ENCODE data around the gene PEPD. TPM values are rescaled to one million over a fixed set of nuclear protein-coding genes. Genes with fewer than 3 reads are reported as not detected.

The PEPD gene
- total RNA-seq, 2 donors from 2014 or later, result 52.2 to 67.9 TPM

- Mint-ChIP-seq H3K4me3 (no peak overlapping the region), H3K4me1 (peaks cover 19% of the 10 kb centered on the region), H3K9me3 (no peaks in the 10 kb centered on the region), H3K27me3 (ENCODE audit: insufficient read depth) (peaks cover 5% of the 10 kb centered on the region), H3K27ac (no peak overlapping the region), H3K36me3 (ENCODE audit: low read depth) (no peaks in the 10 kb centered on the region)
- peaks cover 9% of the 10 kb centered on the region for H3K4me1 ChIP-seq (ENCODE audit: control insufficient read depth, insufficient read depth, low read length)
- no peaks in the 10 kb centered on the region for H3K9me3 ChIP-seq (ENCODE audit: control insufficient read depth, low read length)
- 76% methylated on average over 2 of the region's 2 CpGs; no CpG with 5 or more reads in 1 of the 2 experiments for WGBS, 2 experiments (ENCODE audit: insufficient coverage in 1 of 2, insufficient read length in 1 of 2)
- H3K27me3 ChIP-seq (ENCODE audit: control insufficient read depth, insufficient read depth, low read length, poor library complexity, severe bottlenecking), result no peaks in the 10 kb centered on the region
- DNase-seq, result no peak
- H3K4me3 ChIP-seq (ENCODE audit: low read length), result no peak overlapping the region
- no peak overlapping the region for H3K9ac ChIP-seq (ENCODE audit: extremely low read depth, low read length, poor library complexity, severe bottlenecking)
- no peak overlapping the region for H3K27ac ChIP-seq (ENCODE audit: low read depth, low read length)
- TF ChIP-seq CTCF (conservative IDR thresholded peaks at IDR 0.05), result no peak
- no peaks in the 10 kb centered on the region for H3K36me3 ChIP-seq (ENCODE audit: control insufficient read depth, insufficient read depth, low read length)
Observed at GRCh38 chr19:33523167-33523566, 1.6 kb upstream of the PEPD start.

GRCh38 chr19:33522371-33522662 lies 726 bp upstream of the PEPD start:
- peaks cover 5% of the 10 kb centered on the region for H3K27me3 Mint-ChIP-seq (ENCODE audit: insufficient read depth)
- no peak for DNase-seq
- TF ChIP-seq CTCF (conservative IDR thresholded peaks at IDR 0.05), result no peak
- peak overlapping the region; percentile 63 for H3K4me3 Mint-ChIP-seq
- H3K36me3 ChIP-seq (ENCODE audit: control insufficient read depth, insufficient read depth, low read length), result no peaks in the 10 kb centered on the region
- H3K4me3 ChIP-seq (ENCODE audit: low read length), result peak overlapping the region; percentile 74
- peaks cover 19% of the 10 kb centered on the region for H3K4me1 Mint-ChIP-seq
- no peaks in the 10 kb centered on the region for H3K27me3 ChIP-seq (ENCODE audit: control insufficient read depth, insufficient read depth, low read length, poor library complexity, severe bottlenecking)
- no peak overlapping the region for H3K27ac ChIP-seq (ENCODE audit: low read depth, low read length)
- peak overlapping the region; percentile 22 for H3K9ac ChIP-seq (ENCODE audit: extremely low read depth, low read length, poor library complexity, severe bottlenecking)
- no peaks in the 10 kb centered on the region for H3K9me3 ChIP-seq (ENCODE audit: control insufficient read depth, low read length)
- 90 to 94% methylated on average over 5 of the region's 5 CpGs for WGBS, 2 experiments (ENCODE audit: insufficient coverage in 1 of 2, insufficient read length in 1 of 2)
- peaks cover 9% of the 10 kb centered on the region for H3K4me1 ChIP-seq (ENCODE audit: control insufficient read depth, insufficient read depth, low read length)
- no peaks in the 10 kb centered on the region for H3K36me3 Mint-ChIP-seq (ENCODE audit: low read depth)
- H3K27ac Mint-ChIP-seq, result peak overlapping the region; percentile 91
- no peaks in the 10 kb centered on the region for H3K9me3 Mint-ChIP-seq

- Mint-ChIP-seq H3K4me3 (peak overlapping the region; percentile 63), H3K4me1 (peaks cover 19% of the 10 kb centered on the region), H3K36me3 (ENCODE audit: low read depth) (no peaks in the 10 kb centered on the region), H3K27me3 (ENCODE audit: insufficient read depth) (no peaks in the 10 kb centered on the region), H3K9me3 (no peaks in the 10 kb centered on the region), H3K27ac (peak overlapping the region; percentile 86)
- peak overlapping the region; percentile 88 for H3K4me3 ChIP-seq (ENCODE audit: low read length)
- 8 to 59% methylated on average over 3 to 18 of the region's 18 CpGs for WGBS, 2 experiments (ENCODE audit: insufficient coverage in 1 of 2, insufficient read length in 1 of 2)
- peaks cover 9% of the 10 kb centered on the region for H3K4me1 ChIP-seq (ENCODE audit: control insufficient read depth, insufficient read depth, low read length)
- no peaks in the 10 kb centered on the region for H3K9me3 ChIP-seq (ENCODE audit: control insufficient read depth, low read length)
- H3K9ac ChIP-seq (ENCODE audit: extremely low read depth, low read length, poor library complexity, severe bottlenecking), result peak overlapping the region; percentile 75
- no peak overlapping the region for H3K27ac ChIP-seq (ENCODE audit: low read depth, low read length)
- H3K27me3 ChIP-seq (ENCODE audit: control insufficient read depth, insufficient read depth, low read length, poor library complexity, severe bottlenecking), result no peaks in the 10 kb centered on the region
- no peaks in the 10 kb centered on the region for H3K36me3 ChIP-seq (ENCODE audit: control insufficient read depth, insufficient read depth, low read length)
- DNase-seq, result no peak
- TF ChIP-seq CTCF (conservative IDR thresholded peaks at IDR 0.05), result no peak
Observed at GRCh38 chr19:33520844-33521479, 629 bp downstream of the PEPD start.

All from endodermal cell (in vitro differentiated cells).